Thyroid gland (tissue), 4 donors: Measurements from ENCODE around the gene NPC2.

Experiments used
- POLR2A ChIP-seq, 2 donors: fragments of 450-650 bp; IDR thresholded peaks; one replicate each; pipeline ENCODE4 v1.6.1; 2017; ENCODE audit warnings: antibody characterized with exemption in 2 of 2, mild to moderate bottlenecking in 2 of 2, moderate library complexity in 1 of 2
- TF ChIP-seq, protein P1 (sequence below), 6 experiments: fragments of 200-600 bp in 3 of 6; fragments of 450-650 bp in 3 of 6; sonication (generic) in 3 of 6; IDR thresholded peaks; one replicate each; pipeline ENCODE4 v1.5.1; 2016 to 2019; ENCODE audit warnings: antibody characterized with exemption in 6 of 6, mild to moderate bottlenecking in 2 of 6, inconsistent platforms in 1 of 6, moderate library complexity in 1 of 6

- TF ChIP-seq, protein P1, sequence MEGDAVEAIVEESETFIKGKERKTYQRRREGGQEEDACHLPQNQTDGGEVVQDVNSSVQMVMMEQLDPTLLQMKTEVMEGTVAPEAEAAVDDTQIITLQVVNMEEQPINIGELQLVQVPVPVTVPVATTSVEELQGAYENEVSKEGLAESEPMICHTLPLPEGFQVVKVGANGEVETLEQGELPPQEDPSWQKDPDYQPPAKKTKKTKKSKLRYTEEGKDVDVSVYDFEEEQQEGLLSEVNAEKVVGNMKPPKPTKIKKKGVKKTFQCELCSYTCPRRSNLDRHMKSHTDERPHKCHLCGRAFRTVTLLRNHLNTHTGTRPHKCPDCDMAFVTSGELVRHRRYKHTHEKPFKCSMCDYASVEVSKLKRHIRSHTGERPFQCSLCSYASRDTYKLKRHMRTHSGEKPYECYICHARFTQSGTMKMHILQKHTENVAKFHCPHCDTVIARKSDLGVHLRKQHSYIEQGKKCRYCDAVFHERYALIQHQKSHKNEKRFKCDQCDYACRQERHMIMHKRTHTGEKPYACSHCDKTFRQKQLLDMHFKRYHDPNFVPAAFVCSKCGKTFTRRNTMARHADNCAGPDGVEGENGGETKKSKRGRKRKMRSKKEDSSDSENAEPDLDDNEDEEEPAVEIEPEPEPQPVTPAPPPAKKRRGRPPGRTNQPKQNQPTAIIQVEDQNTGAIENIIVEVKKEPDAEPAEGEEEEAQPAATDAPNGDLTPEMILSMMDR (IDR thresholded peaks at IDR 0.05): no peak
- no peak for TF ChIP-seq POLR2A (IDR thresholded peaks at IDR 0.05)
Observed at GRCh38 chr14:74482571-74482970, 10.5 kb downstream of the NPC2 start.
